Fibroblast of gingiva (primary cell): Measurements from ENCODE around the gene KATNBL1.

ENCODE experiments used
- DNase-seq: peaks from one replicate; pipeline ENCODE4 v3.0.0-alpha.2; 2011; ENCODE audit warnings: low read depth

Gene KATNBL1

GRCh38 chr15:34209421-34210282 is at the start of gene KATNBL1:
KATNBL1 (minus strand) TSS chr15:34210096; CDS start chr15:34163676, 46,420 bp downstream.
- DNase-seq, result peak; percentile 89

- no peak for DNase-seq
Measured at GRCh38 chr15:34259566-34259965, 49.7 kb upstream of the KATNBL1 start.

- no peak for DNase-seq
Measured at GRCh38 chr15:34258151-34258550, 48.3 kb upstream of the KATNBL1 start.

GRCh38 chr15:34252545-34252944 is 42.6 kb upstream of the KATNBL1 start:
- DNase-seq, result no peak

- DNase-seq, result no peak
Measured at GRCh38 chr15:34248190-34248589, 38.3 kb upstream of the KATNBL1 start.

GRCh38 chr15:34246276-34246976 is 36.5 kb upstream of the KATNBL1 start:
- no peak for DNase-seq

GRCh38 chr15:34243226-34243625 is 33.3 kb upstream of the KATNBL1 start:
- DNase-seq, result no peak

- DNase-seq, result no peak
Measured at GRCh38 chr15:34242331-34242710, 32.4 kb upstream of the KATNBL1 start.

GRCh38 chr15:34241376-34242330 is 31.8 kb upstream of the KATNBL1 start:
- DNase-seq, result peak; percentile 34

GRCh38 chr15:34240537-34240936 is 30.6 kb upstream of the KATNBL1 start:
- DNase-seq, result no peak

- peak; percentile 55 for DNase-seq
Measured at GRCh38 chr15:34239151-34239808, 29.4 kb upstream of the KATNBL1 start.

GRCh38 chr15:34233614-34234013 is 23.7 kb upstream of the KATNBL1 start:
- DNase-seq, result no peak

GRCh38 chr15:34223904-34224596 is 14.2 kb upstream of the KATNBL1 start:
- DNase-seq, result peak; percentile 6

GRCh38 chr15:34217587-34218225 is 7.8 kb upstream of the KATNBL1 start:
- no peak for DNase-seq

- DNase-seq, result no peak
Measured at GRCh38 chr15:34216527-34217270, 6.8 kb upstream of the KATNBL1 start.

- no peak for DNase-seq
Measured at GRCh38 chr15:34214135-34214534, 4.2 kb upstream of the KATNBL1 start.

GRCh38 chr15:34213690-34214089 is 3.8 kb upstream of the KATNBL1 start:
- no peak for DNase-seq

- DNase-seq, result no peak
Measured at GRCh38 chr15:34206011-34206410, 3.9 kb downstream of the KATNBL1 start.

- no peak for DNase-seq
Measured at GRCh38 chr15:34203936-34204335, 6.0 kb downstream of the KATNBL1 start.

- DNase-seq, result no peak
Measured at GRCh38 chr15:34203305-34203704, 6.6 kb downstream of the KATNBL1 start.
